A549 (cell line): ENCODE results near the gene CACNA1H.

Experiments used
- CTCF ChIP-seq: fragments of >200 bp; sonication (Bioruptor Twin); formaldehyde crosslinking; IDR thresholded peaks from 3 replicates; pipeline ENCODE4 v1.5.1; 2016
- EP300 ChIP-seq, 2 experiments: fragments of >200 bp; sonication (Bioruptor Twin); formaldehyde crosslinking; IDR thresholded peaks; 2 replicates in 1 of 2; 3 replicates in 1 of 2; pipeline ENCODE4 v1.6.1; 2016 to 2017
- JUN ChIP-seq, 2 experiments: fragments of >200 bp; sonication (Bioruptor Twin); formaldehyde crosslinking; IDR thresholded peaks; 2 replicates in 1 of 2; 3 replicates in 1 of 2; pipeline ENCODE4 v1.6.1; 2016 to 2017
- POLR2A ChIP-seq: IDR thresholded peaks from 2 replicates; pipeline ENCODE4 v1.6.1; 2012; ENCODE audit warnings: mild to moderate bottlenecking, low read length
- TP53 ChIP-seq: fragments of 250-450 bp; sonication (Bioruptor Pico); IDR thresholded peaks from 2 replicates; pipeline ENCODE4 v1.5.0; 2021; ENCODE audit warnings: mild to moderate bottlenecking, moderate library complexity

GRCh38 chr16:1210461-1210860, 57.6 kb downstream of the CACNA1H start:
- no peak for TF ChIP-seq CTCF
- no peak for TF ChIP-seq EP300 (IDR thresholded peaks at IDR 0.05)
- no peak for TF ChIP-seq JUN (IDR thresholded peaks at IDR 0.05)
- no peak for TF ChIP-seq POLR2A
- no peak for TF ChIP-seq TP53 (CRISPR knock-in tag)
